RWPE2 (cell line): ENCODE results near the gene KRTDAP.

Experiments
- ATAC-seq: fragments of 200-7000 bp; cut with Tn5 transposase; 3 replicates; pipeline ENCODE4 v1.9.1; 2021; ENCODE audit warnings: low read depth
- DNase-seq: peaks from one replicate; pipeline ENCODE4 v3.0.0-alpha.2; 2020; ENCODE audit warnings: low spot score
- H3K27ac ChIP-seq: fragments of 450-650 bp; 2 replicates; pipeline ENCODE4 v1.5.1; 2017; ENCODE audit warnings: mild to moderate bottlenecking; ENCODE audit not compliant: poor library complexity, severe bottlenecking
- H3K27me3 ChIP-seq: fragments of 250-450 bp; sonication (Bioruptor Pico); 2 replicates; pipeline ENCODE4 v1.5.1; 2021; ENCODE audit warnings: mild to moderate bottlenecking, moderate library complexity; ENCODE audit not compliant: insufficient read depth, poor library complexity, severe bottlenecking
- H3K36me3 ChIP-seq: fragments of 250-450 bp; sonication (Bioruptor Pico); 2 replicates; pipeline ENCODE4 v1.5.1; 2020; ENCODE audit warnings: low read depth, mild to moderate bottlenecking, moderate library complexity
- H3K4me1 ChIP-seq: fragments of 250-450 bp; sonication (Bioruptor Pico); 2 replicates; pipeline ENCODE4 v1.5.1; 2021; ENCODE audit warnings: mild to moderate bottlenecking, moderate library complexity; ENCODE audit not compliant: insufficient read depth, poor library complexity, severe bottlenecking
- H3K4me3 ChIP-seq: fragments of 250-450 bp; sonication (Bioruptor Pico); 2 replicates; pipeline ENCODE4 v1.5.1; 2021; ENCODE audit warnings: mild to moderate bottlenecking, moderate library complexity; ENCODE audit not compliant: severe bottlenecking
- H3K9me3 ChIP-seq: fragments of 250-450 bp; sonication (Bioruptor Pico); 2 replicates; pipeline ENCODE4 v1.5.1; 2021; ENCODE audit warnings: mild to moderate bottlenecking, moderate library complexity; ENCODE audit not compliant: severe bottlenecking
- CTCF ChIP-seq: fragments of 450-650 bp; IDR thresholded peaks from one replicate; pipeline ENCODE4 v1.5.1; 2017; ENCODE audit warnings: mild to moderate bottlenecking, moderate library complexity; ENCODE audit not compliant: poor library complexity, severe bottlenecking

KRTDAP gene

GRCh38 chr19:35521124-35521743 is 31.0 kb upstream of the KRTDAP start:
- DNase-seq (no peak), ATAC-seq (no peak)
- no peak for TF ChIP-seq CTCF
- no peak overlapping the region for H3K4me3 ChIP-seq
- H3K27ac ChIP-seq = no peak overlapping the region
- H3K4me1 ChIP-seq = peaks cover 7% of the 10 kb centered on the region
- no peaks in the 10 kb centered on the region for H3K36me3 ChIP-seq
- no peaks in the 10 kb centered on the region for H3K9me3 ChIP-seq
- H3K27me3 ChIP-seq = no peaks in the 10 kb centered on the region

GRCh38 chr19:35519291-35519690 is 29.0 kb upstream of the KRTDAP start:
- Histone ChIP-seq H3K4me3 (no peak overlapping the region), H3K4me1 (peaks cover 7% of the 10 kb centered on the region), H3K27me3 (no peaks in the 10 kb centered on the region), H3K9me3 (no peaks in the 10 kb centered on the region), H3K36me3 (no peaks in the 10 kb centered on the region), H3K27ac (peak overlapping the region; percentile 6)
- DNase-seq (no peak), ATAC-seq (peak; percentile 90)
- TF ChIP-seq CTCF = no peak

- Histone ChIP-seq H3K4me1 (peaks cover 7% of the 10 kb centered on the region), H3K27ac (peak overlapping the region; percentile 6), H3K27me3 (no peaks in the 10 kb centered on the region), H3K36me3 (no peaks in the 10 kb centered on the region), H3K4me3 (no peak overlapping the region), H3K9me3 (no peaks in the 10 kb centered on the region)
- ATAC-seq = peak; percentile 69
- no peak for TF ChIP-seq CTCF
- no peak for DNase-seq
These were observed 28.0 kb upstream of the KRTDAP start for GRCh38 chr19:35518313-35518712.

GRCh38 chr19:35517342-35517741 is 27.1 kb upstream of the KRTDAP start:
- no peak for ATAC-seq

More at GRCh38 chr19:35517342-35517741, 27.1 kb upstream of the KRTDAP start:
- no peak overlapping the region for H3K27ac ChIP-seq
- no peak overlapping the region for H3K4me3 ChIP-seq
- H3K36me3 ChIP-seq = no peaks in the 10 kb centered on the region
- no peaks in the 10 kb centered on the region for H3K27me3 ChIP-seq
- no peaks in the 10 kb centered on the region for H3K9me3 ChIP-seq
- DNase-seq = no peak
- no peak for TF ChIP-seq CTCF
- H3K4me1 ChIP-seq = peaks cover 7% of the 10 kb centered on the region
